ENCODE measurements around the gene MARCKSL1. TPM values are rescaled to one million over a fixed set of nuclear protein-coding genes. Genes with fewer than 3 reads are reported as not detected.

Gene MARCKSL1
- total and polyA plus RNA-seq, 2 of the 13 experiments (the other 11 are each of a cell fraction or from before 2014, with no cell fraction given), result 81.9 to 155 TPM

DNA sequence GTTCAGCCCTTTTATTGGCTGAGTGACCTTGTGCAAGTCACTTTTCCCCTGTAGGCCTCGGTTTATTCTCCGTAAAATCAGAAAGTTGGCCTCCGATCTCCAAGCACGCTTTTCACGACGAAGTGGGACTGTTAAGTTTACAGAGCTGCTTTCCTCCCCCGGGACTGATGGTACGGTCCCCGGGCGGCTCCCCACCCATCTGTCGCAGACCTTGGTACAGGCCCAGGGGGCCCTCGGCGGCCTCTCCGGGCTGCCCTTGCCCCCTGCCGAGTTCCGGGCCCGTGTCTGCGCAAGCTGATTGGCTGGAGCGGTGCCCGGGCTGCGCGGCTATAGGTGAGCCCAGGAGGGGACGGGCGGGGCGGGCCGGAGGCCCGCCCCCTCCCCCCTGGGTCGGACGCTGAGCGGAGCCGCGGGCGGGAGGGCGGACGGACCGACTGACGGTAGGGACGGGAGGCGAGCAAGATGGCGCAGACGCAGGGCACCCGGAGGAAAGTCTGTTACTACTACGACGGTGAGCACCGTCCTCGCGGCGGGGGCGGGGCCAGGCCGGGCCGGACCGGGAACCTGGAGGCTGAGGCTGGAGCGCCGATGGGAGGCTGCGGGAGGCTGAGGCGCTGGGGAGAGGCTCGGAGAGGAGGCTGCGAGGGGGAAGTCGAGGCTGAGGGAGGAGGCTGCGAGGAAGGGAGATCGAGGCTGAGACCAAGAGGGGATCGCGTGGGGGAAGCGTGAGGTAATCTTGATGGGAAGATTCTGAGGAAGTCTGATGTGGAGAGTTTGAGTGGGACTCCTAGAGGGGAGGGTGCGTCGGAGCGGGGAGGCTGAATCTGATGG is 44.1 kb downstream of the MARCKSL1 start, which contains the start of gene HDAC1 (continued):
- TF ChIP-seq, protein P1, sequence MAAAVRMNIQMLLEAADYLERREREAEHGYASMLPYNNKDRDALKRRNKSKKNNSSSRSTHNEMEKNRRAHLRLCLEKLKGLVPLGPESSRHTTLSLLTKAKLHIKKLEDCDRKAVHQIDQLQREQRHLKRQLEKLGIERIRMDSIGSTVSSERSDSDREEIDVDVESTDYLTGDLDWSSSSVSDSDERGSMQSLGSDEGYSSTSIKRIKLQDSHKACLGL (CRISPR knock-in tag; IDR thresholded peaks at IDR 0.05), result no peak
- TF ChIP-seq ZNF672 (CRISPR knock-in tag; IDR thresholded peaks at IDR 0.05) (0 out of 2 replicates have a peak, but pooled peaks have one; percentile 51), ERF (CRISPR knock-in tag; IDR thresholded peaks at IDR 0.05) (no peak; the same call in none of the 2 replicates), ZNF383 (CRISPR knock-in tag; IDR thresholded peaks at IDR 0.05; ENCODE audit: borderline replicate concordance) (no peak), RARA (CRISPR knock-in tag; IDR thresholded peaks at IDR 0.05) (peak; percentile 18; the same call in 1 of the 2 replicates), ZNF354B (CRISPR knock-in tag; IDR thresholded peaks at IDR 0.05) (no peak), ZNF616 (CRISPR knock-in tag; IDR thresholded peaks at IDR 0.05; ENCODE audit: low read depth) (no peak; the same call in 1 of the 2 replicates), ZNF782 (CRISPR knock-in tag; IDR thresholded peaks at IDR 0.05; ENCODE audit: borderline replicate concordance) (no peak; the same call in 1 of the 2 replicates), SAP130 (CRISPR knock-in tag; IDR thresholded peaks at IDR 0.05; ENCODE audit: low read depth) (peak; percentile 81), HHEX (CRISPR knock-in tag; IDR thresholded peaks at IDR 0.05) (no peak), ZNF788 (CRISPR knock-in tag; IDR thresholded peaks at IDR 0.05; ENCODE audit: borderline replicate concordance) (peak; percentile 80; the same call in 1 of the 2 replicates), MED8 (CRISPR knock-in tag; IDR thresholded peaks at IDR 0.05; ENCODE audit: insufficient replicate concordance) (no peak), ZFP36L2 (CRISPR knock-in tag; IDR thresholded peaks at IDR 0.05) (no peak), NFRKB (IDR thresholded peaks at IDR 0.05) (no peak), ZNF766 (CRISPR knock-in tag; IDR thresholded peaks at IDR 0.05; ENCODE audit: borderline replicate concordance) (no peak), U2AF1 (optimal IDR thresholded peaks at IDR 0.05; ENCODE audit: low read depth, low read length) (no peak), ZFP36 (IDR thresholded peaks at IDR 0.05; ENCODE audit: borderline replicate concordance, low read depth, low read length, partially characterized antibody) (no peak), ZNF563 (CRISPR knock-in tag; IDR thresholded peaks at IDR 0.05) (peak; percentile 83), CHD4 (IDR thresholded peaks at IDR 0.05; ENCODE audit: borderline replicate concordance, low read length) (no peak; the same call in 1 of the 2 replicates), RBM39 (IDR thresholded peaks at IDR 0.05; ENCODE audit: low read depth, low read length, poor library complexity, severe bottlenecking) (no peak)
- TF ChIP-seq, protein P2, sequence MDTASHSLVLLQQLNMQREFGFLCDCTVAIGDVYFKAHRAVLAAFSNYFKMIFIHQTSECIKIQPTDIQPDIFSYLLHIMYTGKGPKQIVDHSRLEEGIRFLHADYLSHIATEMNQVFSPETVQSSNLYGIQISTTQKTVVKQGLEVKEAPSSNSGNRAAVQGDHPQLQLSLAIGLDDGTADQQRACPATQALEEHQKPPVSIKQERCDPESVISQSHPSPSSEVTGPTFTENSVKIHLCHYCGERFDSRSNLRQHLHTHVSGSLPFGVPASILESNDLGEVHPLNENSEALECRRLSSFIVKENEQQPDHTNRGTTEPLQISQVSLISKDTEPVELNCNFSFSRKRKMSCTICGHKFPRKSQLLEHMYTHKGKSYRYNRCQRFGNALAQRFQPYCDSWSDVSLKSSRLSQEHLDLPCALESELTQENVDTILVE (CRISPR knock-in tag; IDR thresholded peaks at IDR 0.05), result peak; percentile 78
- TF ChIP-seq, protein P3, sequence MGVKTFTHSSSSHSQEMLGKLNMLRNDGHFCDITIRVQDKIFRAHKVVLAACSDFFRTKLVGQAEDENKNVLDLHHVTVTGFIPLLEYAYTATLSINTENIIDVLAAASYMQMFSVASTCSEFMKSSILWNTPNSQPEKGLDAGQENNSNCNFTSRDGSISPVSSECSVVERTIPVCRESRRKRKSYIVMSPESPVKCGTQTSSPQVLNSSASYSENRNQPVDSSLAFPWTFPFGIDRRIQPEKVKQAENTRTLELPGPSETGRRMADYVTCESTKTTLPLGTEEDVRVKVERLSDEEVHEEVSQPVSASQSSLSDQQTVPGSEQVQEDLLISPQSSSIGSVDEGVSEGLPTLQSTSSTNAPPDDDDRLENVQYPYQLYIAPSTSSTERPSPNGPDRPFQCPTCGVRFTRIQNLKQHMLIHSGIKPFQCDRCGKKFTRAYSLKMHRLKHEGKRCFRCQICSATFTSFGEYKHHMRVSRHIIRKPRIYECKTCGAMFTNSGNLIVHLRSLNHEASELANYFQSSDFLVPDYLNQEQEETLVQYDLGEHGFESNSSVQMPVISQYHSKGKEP (CRISPR knock-in tag; IDR thresholded peaks at IDR 0.05), result no peak

Measured in HepG2 (cell line).